ENCODE results near the gene CNTN5. TPM values are rescaled to one million over a fixed set of nuclear protein-coding genes. Genes with fewer than 3 reads are reported as not detected.

CNTN5 gene
- total RNA-seq, 1 experiment from 2014 or later: not detected

GRCh38 chr11:99370549-99371216 lies 349.9 kb downstream of the CNTN5 start:
- Mint-ChIP-seq H3K36me3 (ENCODE audit: insufficient read depth, unreplicated experiment) (no peaks in the 10 kb centered on the region), H3K9me3 (ENCODE audit: unreplicated experiment) (no peaks in the 10 kb centered on the region), H3K4me1 (ENCODE audit: insufficient read depth, unreplicated experiment) (no peaks in the 10 kb centered on the region), H3K27ac (ENCODE audit: low read depth, unreplicated experiment) (no peak overlapping the region), H3K27me3 (ENCODE audit: insufficient read depth, unreplicated experiment) (peaks cover 56% of the 10 kb centered on the region), H3K4me3 (ENCODE audit: unreplicated experiment) (no peak overlapping the region)
- intact Hi-C loops (cut with micrococcal nuclease): no loop called here
- DNase-seq (ENCODE audit: unreplicated experiment): peak; percentile 29
- ChIA-PET POLR2A (interaction anchor here (1.3 kb wide), 1 partner anchor 138 kb away, joined by 3 read pairs; no protein-coding TSS in a partner anchor), CTCF (no interaction called here)
- no peak for TF ChIP-seq CTCF (IDR thresholded peaks at IDR 0.05; ENCODE audit: unreplicated experiment)
- no TSS peak for BruUV-seq (replicated peaks)

GRCh38 chr11:99371257-99371656 lies 350.5 kb downstream of the CNTN5 start:
- ChIA-PET CTCF (no interaction called here), POLR2A (interaction anchor here (1.3 kb wide), 1 partner anchor 137 kb away, joined by 3 read pairs; no protein-coding TSS in a partner anchor)
- H3K9me3 Mint-ChIP-seq (ENCODE audit: unreplicated experiment): no peaks in the 10 kb centered on the region
- no peaks in the 10 kb centered on the region for H3K36me3 Mint-ChIP-seq (ENCODE audit: insufficient read depth, unreplicated experiment)
- BruUV-seq (replicated peaks): no TSS peak
- no peak for TF ChIP-seq CTCF (IDR thresholded peaks at IDR 0.05; ENCODE audit: unreplicated experiment)
- no peak overlapping the region for H3K27ac Mint-ChIP-seq (ENCODE audit: low read depth, unreplicated experiment)
- H3K4me1 Mint-ChIP-seq (ENCODE audit: insufficient read depth, unreplicated experiment): no peaks in the 10 kb centered on the region
- no peak overlapping the region for H3K4me3 Mint-ChIP-seq (ENCODE audit: unreplicated experiment)
- intact Hi-C loops (cut with micrococcal nuclease): no loop called here
- peaks cover 52% of the 10 kb centered on the region for H3K27me3 Mint-ChIP-seq (ENCODE audit: insufficient read depth, unreplicated experiment)
- DNase-seq (ENCODE audit: unreplicated experiment): no peak

DNA sequence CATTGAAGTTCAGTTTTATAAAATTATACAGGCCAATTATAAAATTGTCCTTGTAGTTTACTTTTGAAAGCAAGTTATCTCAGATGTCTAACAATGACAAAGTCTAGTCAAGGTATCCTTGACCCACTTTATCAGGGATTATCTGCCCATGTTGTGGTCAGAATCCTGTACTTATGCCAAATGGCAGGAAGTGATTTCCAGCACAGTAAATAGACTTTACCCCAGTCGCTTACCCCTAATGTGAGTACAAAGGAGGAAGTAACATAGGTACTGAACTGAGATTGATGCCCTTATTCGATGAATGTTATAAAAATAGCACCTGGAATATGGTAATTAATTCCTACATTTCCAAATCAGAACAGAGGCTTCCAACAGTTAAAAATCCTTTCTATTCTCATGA lies 355.7 kb downstream of the CNTN5 start:
- CTCF ChIA-PET: no interaction called here
- no peak for DNase-seq (ENCODE audit: unreplicated experiment)

DNA sequence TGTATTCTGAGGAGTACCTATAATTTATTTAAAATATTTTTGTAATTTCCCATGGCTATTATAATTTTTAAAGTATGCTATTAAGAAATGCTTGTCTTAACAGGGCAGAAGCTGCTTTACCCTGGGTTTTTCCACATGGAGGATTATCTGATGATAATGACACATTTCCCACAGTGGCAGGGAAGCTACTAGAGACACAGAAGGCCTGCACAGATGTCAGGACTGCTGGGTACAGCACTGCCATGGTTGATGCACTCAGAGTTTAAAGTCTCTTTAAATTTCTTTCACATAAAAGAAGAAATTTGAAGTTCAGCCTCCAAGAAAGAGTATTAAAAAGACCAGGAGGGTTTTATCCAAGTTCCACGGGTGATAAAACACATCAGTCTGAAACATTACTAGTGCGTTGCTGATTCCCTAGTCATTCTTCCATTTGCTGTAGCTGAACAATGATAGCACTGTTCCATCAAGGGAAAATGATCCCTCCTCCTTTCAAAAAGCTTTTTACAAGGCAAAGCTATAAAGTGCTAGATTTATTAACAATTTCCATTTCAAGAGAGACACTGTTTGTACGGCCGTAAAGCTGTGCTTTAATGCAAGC lies 363.0 kb downstream of the CNTN5 start:
- no peak overlapping the region for H3K27ac Mint-ChIP-seq (ENCODE audit: low read depth, unreplicated experiment)
- H3K4me3 Mint-ChIP-seq (ENCODE audit: unreplicated experiment): no peak overlapping the region
- no peak for DNase-seq (ENCODE audit: unreplicated experiment)
- no peak for TF ChIP-seq CTCF (IDR thresholded peaks at IDR 0.05; ENCODE audit: unreplicated experiment)
- H3K9me3 Mint-ChIP-seq (ENCODE audit: unreplicated experiment): no peaks in the 10 kb centered on the region
- BruUV-seq (replicated peaks): no TSS peak
- no peaks in the 10 kb centered on the region for H3K36me3 Mint-ChIP-seq (ENCODE audit: insufficient read depth, unreplicated experiment)
- peaks cover 87% of the 10 kb centered on the region for H3K27me3 Mint-ChIP-seq (ENCODE audit: insufficient read depth, unreplicated experiment)
- H3K4me1 Mint-ChIP-seq (ENCODE audit: insufficient read depth, unreplicated experiment): no peaks in the 10 kb centered on the region
- intact Hi-C loops (cut with micrococcal nuclease): no loop called here
- POLR2A ChIA-PET: no interaction called here
- CTCF ChIA-PET: no interaction called here

More for the DNA sequence above, 355.7 kb downstream of the CNTN5 start:
- no peak for TF ChIP-seq CTCF (IDR thresholded peaks at IDR 0.05; ENCODE audit: unreplicated experiment)
- peaks cover 61% of the 10 kb centered on the region for H3K27me3 Mint-ChIP-seq (ENCODE audit: insufficient read depth, unreplicated experiment)
- H3K27ac Mint-ChIP-seq (ENCODE audit: low read depth, unreplicated experiment): no peak overlapping the region
- no TSS peak for BruUV-seq (replicated peaks)
- intact Hi-C loops (cut with micrococcal nuclease): no loop called here
- H3K4me3 Mint-ChIP-seq (ENCODE audit: unreplicated experiment): no peak overlapping the region
- no peaks in the 10 kb centered on the region for H3K4me1 Mint-ChIP-seq (ENCODE audit: insufficient read depth, unreplicated experiment)
- H3K9me3 Mint-ChIP-seq (ENCODE audit: unreplicated experiment): no peaks in the 10 kb centered on the region
- no peaks in the 10 kb centered on the region for H3K36me3 Mint-ChIP-seq (ENCODE audit: insufficient read depth, unreplicated experiment)
- POLR2A ChIA-PET: no interaction called here

All from MCF 10A (cell line).